Ascending aorta (tissue), 2 donors: Measurements from ENCODE around the gene UGT3A1. TPM values are rescaled to one million over a fixed set of nuclear protein-coding genes. Genes with fewer than 3 reads are reported as not detected.

Source experiments
- DNase-seq, 2 donors: peaks; one replicate each; pipeline ENCODE4 v3.0.0-alpha.2; 2019; ENCODE audit warnings: low spot score in 2 of 2
- H3K27ac ChIP-seq, 2 donors: fragments of 200-600 bp; sonication (generic); one replicate each; pipeline ENCODE4 v1.5.1; 2016 to 2017; ENCODE audit warnings: mild to moderate bottlenecking in 1 of 2
- H3K27me3 ChIP-seq: fragments of 200-600 bp; sonication (generic); one replicate; pipeline ENCODE4 v1.5.1; 2017
- H3K36me3 ChIP-seq, 2 donors: fragments of 200-600 bp; sonication (generic); one replicate each; pipeline ENCODE4 v1.5.1; 2016
- H3K4me1 ChIP-seq, 2 donors: fragments of 200-600 bp; sonication (generic); one replicate each; pipeline ENCODE4 v1.5.1; 2016 to 2017; ENCODE audit warnings: mild to moderate bottlenecking in 1 of 2
- H3K4me3 ChIP-seq, 2 donors: fragments of 200-600 bp; sonication (generic); one replicate each; pipeline ENCODE4 v1.5.1; 2016 to 2017; ENCODE audit warnings: mild to moderate bottlenecking in 1 of 2
- H3K9me3 ChIP-seq, 2 donors: fragments of 200-600 bp; sonication (generic); one replicate each; pipeline ENCODE4 v1.5.1; 2016
- CTCF ChIP-seq, 3 experiments: fragments of 200-600 bp in 2 of 3; fragments of 450-650 bp in 1 of 3; sonication (generic) in 2 of 3; IDR thresholded peaks; one replicate each; pipeline ENCODE4 v1.5.1; 2016 to 2019; ENCODE audit warnings: antibody characterized with exemption in 3 of 3, mild to moderate bottlenecking in 1 of 3, moderate library complexity in 1 of 3
- intact Hi-C: fragments of 100-400 bp; cut with DNase I; formaldehyde crosslinking; loops from one replicate; pipeline ENCODE4 v1.15.1; 2023
- total RNA-seq: library from RNA; depleted of rRNA; stranded (reverse); fragments of >200 nt; gene quantifications from one replicate; pipeline ENCODE4 v1.1.0, GENCODE V29; 2016

UGT3A1 gene
- total RNA-seq, 1 donor from 2014 or later: not detected

GRCh38 chr5:35920890-35921289 is 70.3 kb downstream of the UGT3A1 start:
- intact Hi-C loops: no loop called here
- no peaks in the 10 kb centered on the region for H3K27me3 ChIP-seq
- no peaks in the 10 kb centered on the region for H3K9me3 ChIP-seq
- no peak for DNase-seq
- H3K36me3 ChIP-seq: no peaks in the 10 kb centered on the region
- H3K27ac ChIP-seq: no peak overlapping the region
- no peaks in the 10 kb centered on the region for H3K4me1 ChIP-seq
- no peak for TF ChIP-seq CTCF (IDR thresholded peaks at IDR 0.05)
- H3K4me3 ChIP-seq: no peak overlapping the region

- intact Hi-C loops: no loop called here
- Histone ChIP-seq H3K4me1 (no peaks in the 10 kb centered on the region), H3K27me3 (no peaks in the 10 kb centered on the region), H3K4me3 (no peak overlapping the region), H3K9me3 (no peaks in the 10 kb centered on the region), H3K27ac (no peak overlapping the region), H3K36me3 (no peaks in the 10 kb centered on the region)
- TF ChIP-seq CTCF (IDR thresholded peaks at IDR 0.05): no peak
- DNase-seq: no peak
Observed at GRCh38 chr5:35919191-35919590, 72.0 kb downstream of the UGT3A1 start.

GRCh38 chr5:35908814-35909213 is 82.4 kb downstream of the UGT3A1 start:
- Histone ChIP-seq H3K9me3 (no peaks in the 10 kb centered on the region), H3K36me3 (no peaks in the 10 kb centered on the region), H3K27ac (no peak overlapping the region), H3K27me3 (no peaks in the 10 kb centered on the region), H3K4me1 (no peaks in the 10 kb centered on the region), H3K4me3 (no peak overlapping the region)
- TF ChIP-seq CTCF (IDR thresholded peaks at IDR 0.05): no peak
- intact Hi-C loops: no loop called here
- DNase-seq: no peak

- intact Hi-C loops: no loop called here
- TF ChIP-seq CTCF (IDR thresholded peaks at IDR 0.05): no peak
Observed at GRCh38 chr5:35908228-35908627, 83.0 kb downstream of the UGT3A1 start.

GRCh38 chr5:35904443-35905132 is 86.6 kb downstream of the UGT3A1 start:
- H3K4me1 ChIP-seq: no peaks in the 10 kb centered on the region
- intact Hi-C loops: no loop called here
- H3K27me3 ChIP-seq: no peaks in the 10 kb centered on the region
- no peak for DNase-seq
- no peak overlapping the region for H3K4me3 ChIP-seq
- no peaks in the 10 kb centered on the region for H3K36me3 ChIP-seq
- no peak for TF ChIP-seq CTCF (IDR thresholded peaks at IDR 0.05)
- no peak overlapping the region for H3K27ac ChIP-seq
- no peaks in the 10 kb centered on the region for H3K9me3 ChIP-seq

More at GRCh38 chr5:35908228-35908627, 83.0 kb downstream of the UGT3A1 start:
- Histone ChIP-seq H3K27ac (no peak overlapping the region), H3K27me3 (no peaks in the 10 kb centered on the region), H3K4me3 (no peak overlapping the region), H3K9me3 (no peaks in the 10 kb centered on the region), H3K36me3 (no peaks in the 10 kb centered on the region), H3K4me1 (no peaks in the 10 kb centered on the region)
- DNase-seq: no peak
